HCT116 (cell line): ENCODE measurements around the gene PGS1. TPM values are rescaled to one million over a fixed set of nuclear protein-coding genes. Genes with fewer than 3 reads are reported as not detected.
A peak's percentile ranks its signal among the peaks of the same experiment; 100 is the strongest.

Experiments used
- ATAC-seq: fragments of 200-7000 bp; cut with Tn5 transposase; 2 replicates; pipeline ENCODE4 v1.9.1; 2020; ENCODE audit warnings: mild to moderate bottlenecking, moderate library complexity
- BruUV-seq: library from RNA; stranded (reverse); fragments of 400-500 nt; replicated peaks from 2 replicates; lab custom pipeline; 2021; lab: Mats Ljungman, UMichigan
- CTCF ChIA-PET: fragments of 300-600 bp; sonication (Branson Sonifier 250); formaldehyde crosslinking; loops from one replicate; lab custom pipeline; 2021; ENCODE audit warnings: antibody characterized with exemption; lab: Charles Lee
- POLR2A ChIA-PET: fragments of 300-600, 350-600 bp; sonication (Branson Sonifier 250); formaldehyde crosslinking; loops from one replicate; lab custom pipeline; 2021; ENCODE audit warnings: antibody characterized with exemption; lab: Charles Lee
- RAD21 ChIA-PET, 2 experiments: fragments of 300-600 bp; sonication (Branson Sonifier 250); formaldehyde crosslinking; loops; one replicate each; lab custom pipeline; 2023; ENCODE audit warnings: low total read pairs in 2 of 2; ENCODE audit not compliant: uncharacterized antibody in 2 of 2, unreplicated experiment in 2 of 2, low non-redundant PET in 1 of 2; lab: Charles Lee
- DNase-seq: peaks from one replicate; pipeline ENCODE4 v3.0.0-alpha.2; 2010; ENCODE audit warnings: low read depth, low spot score
- H2AFZ ChIP-seq: fragments of 200-600 bp; shearing (Covaris generic), sonication (generic); 2 replicates; pipeline ENCODE4 v1.6.1; 2017; ENCODE audit warnings: low read depth, mixed run types, mixed read lengths, antibody characterized with exemption, low read length; ENCODE audit not compliant: poor library complexity, severe bottlenecking
- H3K27ac ChIP-seq: 2 replicates; pipeline ENCODE4 v1.5.1; 2012; ENCODE audit warnings: low read depth, low read length
- H3K27me3 ChIP-seq: fragments of 200-600 bp; sonication (generic); 2 replicates; pipeline ENCODE4 v1.6.1; 2016; ENCODE audit warnings: mixed run types, low read length, mixed read lengths; ENCODE audit not compliant: insufficient read depth
- H3K36me3 ChIP-seq, 2 experiments: fragments of 200-500 bp in 1 of 2; fragments of 200-600 bp in 1 of 2; sonication (Bioruptor generic) in 1 of 2; sonication (generic) in 1 of 2; 2 replicates each; pipeline versions ENCODE4 v1.5.1 to v1.6.1; 2014 to 2016; ENCODE audit warnings: low read length in 2 of 2, inconsistent platforms in 1 of 2, mixed read lengths in 1 of 2, mixed run types in 1 of 2; ENCODE audit not compliant: insufficient read depth in 2 of 2, control insufficient read depth in 1 of 2
- H3K4me1 ChIP-seq, 2 experiments: fragments of 200-600 bp in 1 of 2; sonication (generic) in 1 of 2; 2 replicates each; pipeline versions ENCODE4 v1.5.1 to v1.6.1; 2012 to 2017; ENCODE audit warnings: low read length in 2 of 2, inconsistent platforms in 1 of 2, mild to moderate bottlenecking in 1 of 2, mixed read lengths in 1 of 2, mixed run types in 1 of 2, moderate library complexity in 1 of 2; ENCODE audit not compliant: insufficient read depth in 2 of 2, control insufficient read depth in 1 of 2
- H3K4me2 ChIP-seq: fragments of 200-600 bp; sonication (generic); 2 replicates; pipeline ENCODE4 v1.6.1; 2017; ENCODE audit warnings: mixed run types, low read length, mixed read lengths
- H3K4me3 ChIP-seq, 2 experiments: fragments of 200-600 bp in 1 of 2; sonication (generic) in 1 of 2; replicated peaks in 1 of 2; 2 replicates each; pipeline ENCODE4 v1.5.1; 2011 to 2016; ENCODE audit warnings: low read length in 2 of 2, control low read depth in 1 of 2, low read depth in 1 of 2, mild to moderate bottlenecking in 1 of 2, mixed read lengths in 1 of 2, mixed run types in 1 of 2
- H3K79me2 ChIP-seq: fragments of 200-600 bp; sonication (generic); 2 replicates; pipeline ENCODE4 v1.6.1; 2017; ENCODE audit warnings: mild to moderate bottlenecking, mixed run types, low read length, moderate library complexity, mixed read lengths; ENCODE audit not compliant: insufficient read depth
- H3K9ac ChIP-seq: fragments of 200-600 bp; sonication (generic); 2 replicates; pipeline ENCODE4 v1.6.1; 2016; ENCODE audit warnings: low read length, mixed read lengths
- H3K9me2 ChIP-seq: fragments of 200-600 bp; sonication (generic), shearing (Covaris generic); 2 replicates; pipeline ENCODE4 v1.6.1; 2017; ENCODE audit warnings: mixed run types, mild to moderate bottlenecking, moderate library complexity; ENCODE audit not compliant: insufficient read depth
- H3K9me3 ChIP-seq, 2 experiments: fragments of 200-500 bp in 1 of 2; fragments of 200-600 bp in 1 of 2; sonication (Bioruptor generic) in 1 of 2; sonication (generic) in 1 of 2; 2 replicates each; pipeline ENCODE4 v1.6.1; 2014 to 2017; ENCODE audit warnings: low read length in 2 of 2, mixed read lengths in 2 of 2, inconsistent platforms in 1 of 2, low read depth in 1 of 2, mild to moderate bottlenecking in 1 of 2, mixed run types in 1 of 2, moderate library complexity in 1 of 2; ENCODE audit not compliant: control insufficient read depth in 1 of 2, insufficient read depth in 1 of 2
- H4K20me1 ChIP-seq: fragments of 200-600 bp; sonication (generic), shearing (Covaris generic); 2 replicates; pipeline ENCODE4 v1.6.1; 2017; ENCODE audit warnings: mixed run types, mild to moderate bottlenecking, moderate library complexity; ENCODE audit not compliant: insufficient read depth
- CBX3 ChIP-seq: IDR thresholded peaks from 2 replicates; pipeline ENCODE4 v1.6.1; 2012; ENCODE audit warnings: low read depth
- ELF1 ChIP-seq: IDR thresholded peaks from 2 replicates; pipeline ENCODE4 v1.6.1; 2012; ENCODE audit warnings: low read depth, borderline replicate concordance
- EZH2phosphoT487 ChIP-seq: fragments of 200-600 bp; IDR thresholded peaks from 2 replicates; pipeline ENCODE4 v1.6.1; 2018; ENCODE audit warnings: antibody characterized with exemption, borderline replicate concordance
- JUND ChIP-seq: IDR thresholded peaks from 2 replicates; pipeline ENCODE4 v1.6.1; 2012
- RAD21 ChIP-seq: IDR thresholded peaks from 2 replicates; pipeline ENCODE4 v1.6.1; 2012; ENCODE audit warnings: low read depth, mild to moderate bottlenecking
- REST ChIP-seq: IDR thresholded peaks from 2 replicates; pipeline ENCODE4 v1.6.1; 2012; ENCODE audit warnings: low read depth
- SP1 ChIP-seq: IDR thresholded peaks from 2 replicates; pipeline ENCODE4 v1.6.1; 2012; ENCODE audit warnings: low read depth
- TCF7L2 ChIP-seq: IDR thresholded peaks from 2 replicates; pipeline ENCODE4 v1.7.0; 2011; ENCODE audit warnings: borderline replicate concordance, inconsistent platforms; ENCODE audit not compliant: insufficient read depth, insufficient read length; ENCODE audit errors: extremely low read depth
- ZFX ChIP-seq: fragments of 450-650 bp; IDR thresholded peaks from 2 replicates; pipeline ENCODE4 v1.6.1; 2017
- ZNF274 ChIP-seq: fragments of 200-500 bp; sonication (Bioruptor generic); IDR thresholded peaks from 2 replicates; pipeline ENCODE4 v1.6.1; 2014; ENCODE audit warnings: mild to moderate bottlenecking, low read depth, low read length, inconsistent platforms
- intact Hi-C: fragments of 100-400 bp; cut with micrococcal nuclease; formaldehyde crosslinking; loops from 2 replicates; pipeline ENCODE4 v1.10.0; 2022
- total RNA-seq: library from RNA; stranded (reverse); gene quantifications from one replicate; pipeline ENCODE4 v1.2.1, GENCODE V29; 2021; ENCODE audit not compliant: unreplicated experiment

Gene PGS1
- total RNA-seq, 1 experiment from 2014 or later = 44.4 TPM

- Histone ChIP-seq H3K4me2 (no peak overlapping the region), H2AFZ (no peak overlapping the region), H3K27me3 (no peaks in the 10 kb centered on the region), H3K27ac (no peak overlapping the region), H3K9me3 (no peaks in the 10 kb centered on the region), H3K9me2 (no peaks in the 10 kb centered on the region), H3K4me1 (peaks cover 45 to 86% of the 10 kb centered on the region in 2 experiments), H3K79me2 (peaks cover 36% of the 10 kb centered on the region), H3K9ac (0 out of 2 replicates have a peak overlapping the region, but pooled peaks have one; percentile 9), H3K4me3 (no peak overlapping the region), H4K20me1 (peaks cover 3% of the 10 kb centered on the region; the same call in 1 of the 2 replicates), H3K36me3 (peaks cover 15 to 22% of the 10 kb centered on the region in 2 experiments)
- intact Hi-C loops = no loop called here
- ChIA-PET CTCF (interaction anchor here (1.0 kb wide), 1 partner anchor 15 kb away, joined by 4 read pairs; no protein-coding TSS in a partner anchor), POLR2A (interaction anchor here (1.2 kb wide), 1 partner anchor 27 kb away, joined by 3 read pairs; no protein-coding TSS in a partner anchor), RAD21 (no interaction called here)
- DNase-seq (no peak), ATAC-seq (no peak)
- TF ChIP-seq ZFX (no peak), ELF1 (no peak), JUND (no peak), REST (no peak), TCF7L2 (no peak), RAD21 (no peak), CBX3 (no peak), EZH2phosphoT487 (no peak), SP1 (no peak), ZNF274 (no peak)
- no TSS peak for BruUV-seq
These were observed 23.3 kb upstream of the PGS1 start for GRCh38 chr17:78355045-78355641.
